HEK293T (cell line): ENCODE measurements around the gene SPINT3.

Source experiments
- ARNT ChIP-seq: fragments of 450-650 bp; IDR thresholded peaks from 2 replicates; pipeline ENCODE4 v1.6.1; 2017; ENCODE audit warnings: mild to moderate bottlenecking
- BHLHE40 ChIP-seq: fragments of 450-650 bp; IDR thresholded peaks from 2 replicates; pipeline ENCODE4 v1.6.1; 2016; ENCODE audit warnings: mild to moderate bottlenecking, moderate library complexity, borderline replicate concordance
- CTBP1 ChIP-seq: fragments of 450-650 bp; IDR thresholded peaks from 2 replicates; pipeline ENCODE4 v1.6.1; 2016; ENCODE audit warnings: borderline replicate concordance
- ELF4 ChIP-seq: fragments of 450-650 bp; IDR thresholded peaks from 2 replicates; pipeline ENCODE4 v1.6.1; 2017; ENCODE audit warnings: antibody characterized with exemption
- FOXA1 ChIP-seq: fragments of 450-650 bp; IDR thresholded peaks from 2 replicates; pipeline ENCODE4 v1.6.1; 2016; ENCODE audit warnings: mild to moderate bottlenecking
- FOXK2 ChIP-seq: fragments of 450-650 bp; IDR thresholded peaks from 2 replicates; pipeline ENCODE4 v1.6.1; 2016; ENCODE audit warnings: mild to moderate bottlenecking
- FOXM1 ChIP-seq: fragments of 450-650 bp; IDR thresholded peaks from 2 replicates; pipeline ENCODE4 v1.6.1; 2017; ENCODE audit warnings: mild to moderate bottlenecking, borderline replicate concordance
- LEF1 ChIP-seq: fragments of 450-650 bp; IDR thresholded peaks from 2 replicates; pipeline ENCODE4 v1.6.1; 2017; ENCODE audit warnings: mild to moderate bottlenecking, borderline replicate concordance
- SP1 ChIP-seq: fragments of 450-650 bp; IDR thresholded peaks from 2 replicates; pipeline ENCODE4 v1.6.1; 2017
- SUZ12 ChIP-seq: fragments of 450-650 bp; IDR thresholded peaks from 2 replicates; pipeline ENCODE4 v1.6.1; 2016; ENCODE audit warnings: mild to moderate bottlenecking
- TARDBP ChIP-seq: fragments of 450-650 bp; IDR thresholded peaks from 2 replicates; pipeline ENCODE4 v1.6.1; 2016

DNA sequence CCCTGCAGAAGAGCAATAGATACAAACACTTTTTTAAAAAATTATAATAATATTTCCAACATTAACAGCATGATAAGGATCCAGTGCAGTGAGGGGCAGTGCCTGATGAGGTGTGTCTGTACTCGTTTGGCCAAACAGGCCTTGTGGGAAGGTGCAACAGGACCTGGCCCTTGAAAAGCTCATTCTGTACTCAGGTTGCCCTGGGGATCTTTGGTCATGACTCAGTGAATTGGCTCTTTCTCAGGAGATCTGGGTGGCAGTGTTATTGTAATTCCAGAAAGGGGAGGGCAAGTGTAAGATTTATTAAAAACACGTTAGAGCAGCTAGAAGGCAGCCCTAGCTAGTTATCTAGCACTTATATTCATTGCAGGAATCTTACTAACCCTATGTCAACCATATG, 2.9 kb upstream of the SPINT3 start:
- TF ChIP-seq FOXA1 (no peak), BHLHE40 (no peak), SUZ12 (no peak), TARDBP (no peak), ARNT (no peak), FOXM1 (no peak), SP1 (no peak), CTBP1 (no peak), ELF4 (no peak), FOXK2 (no peak), LEF1 (no peak)
